HepG2 (cell line): ENCODE measurements around the gene BAHCC1. TPM values are rescaled to one million over a fixed set of nuclear protein-coding genes. Genes with fewer than 3 reads are reported as not detected.

ENCODE experiments used
- ATAC-seq: fragments of 200-7000 bp; cut with Tn5 transposase; 3 replicates; pipeline ENCODE4 v1.9.1; 2020; ENCODE audit warnings: mild to moderate bottlenecking, moderate library complexity
- BruUV-seq: library from RNA; stranded (reverse); fragments of 400-500 nt; replicated peaks from 2 replicates; lab custom pipeline; 2021; lab: Mats Ljungman, UMichigan
- CTCF ChIA-PET: fragments of 300-600 bp; formaldehyde crosslinking; extraction: SDS; loops from one replicate; lab custom pipeline; 2021; ENCODE audit warnings: low total read pairs, inconsistent platforms, low intra/inter-chr PET ratio; lab: Yijun Ruan, JAX
- POLR2A ChIA-PET: fragments of 350-600 bp; sonication (Branson Sonifier 250); formaldehyde crosslinking; loops from one replicate; lab custom pipeline; 2020; ENCODE audit warnings: antibody characterized with exemption, inconsistent platforms; lab: Yijun Ruan, JAX
- DNase-seq: peaks from one replicate; pipeline ENCODE4 v3.0.0-alpha.2; 2015; ENCODE audit warnings: low spot score
- FAIRE-seq: peaks from 3 replicates; lab custom pipeline; 2011; peaks lifted over from hg19 to GRCh38; lab: Jason Lieb, UNC
- H2AFZ ChIP-seq: one replicate; pipeline ENCODE4 v1.6.1; 2011; ENCODE audit warnings: low read length, inconsistent platforms
- H3K27ac ChIP-seq: fragments of 300-600 bp; 3 replicates; pipeline ENCODE4 v1.8.0; 2011; ENCODE audit warnings: mixed run types, mild to moderate bottlenecking, mixed read lengths, low read length, inconsistent platforms; ENCODE audit not compliant: insufficient read depth; ENCODE audit errors: extremely low read length
- H3K27me3 ChIP-seq, 2 experiments: fragments of 200-600 bp in 1 of 2; 2 replicates in 1 of 2; 3 replicates in 1 of 2; pipeline versions ENCODE4 v1.6.0 to v1.8.0; 2011; ENCODE audit warnings: low read length in 2 of 2, mild to moderate bottlenecking in 2 of 2, moderate library complexity in 2 of 2, inconsistent platforms in 1 of 2; ENCODE audit not compliant: insufficient read depth in 2 of 2, control insufficient read depth in 1 of 2
- H3K36me3 ChIP-seq, 2 experiments: fragments of 200-600 bp in 1 of 2; replicated peaks in 1 of 2; 2 replicates in 1 of 2; 3 replicates in 1 of 2; pipeline versions ENCODE4 v1.5.1 to v1.8.0; 2011; ENCODE audit warnings: low read length in 2 of 2, inconsistent platforms in 1 of 2; ENCODE audit not compliant: insufficient read depth in 2 of 2, control insufficient read depth in 1 of 2
- H3K4me1 ChIP-seq: 2 replicates; pipeline ENCODE4 v1.5.1; 2012; ENCODE audit warnings: low read length, inconsistent platforms; ENCODE audit not compliant: insufficient read depth
- H3K4me2 ChIP-seq: 2 replicates; pipeline ENCODE4 v1.6.0; 2011; ENCODE audit warnings: low read depth, low read length, inconsistent platforms
- H3K4me3 ChIP-seq, 3 experiments: fragments of 200-600 bp in 1 of 3; sonication (generic), shearing (Covaris generic) in 1 of 3; replicated peaks in 1 of 3; 2 replicates each; pipeline ENCODE4 v1.5.1; 2011 to 2016; ENCODE audit warnings: low read length in 3 of 3, inconsistent platforms in 2 of 3, low read depth in 2 of 3, mild to moderate bottlenecking in 2 of 3, control low read depth in 1 of 3, mixed read lengths in 1 of 3; ENCODE audit not compliant: insufficient read depth in 1 of 3
- H3K79me2 ChIP-seq: one replicate; pipeline ENCODE4 v1.6.1; 2011; ENCODE audit warnings: low read length, inconsistent platforms; ENCODE audit not compliant: insufficient read depth
- H3K9ac ChIP-seq: 2 replicates; pipeline ENCODE4 v1.6.0; 2011; ENCODE audit warnings: mild to moderate bottlenecking, low read depth, low read length, inconsistent platforms; ENCODE audit not compliant: insufficient read depth
- H3K9me3 ChIP-seq: 2 replicates; pipeline ENCODE4 v1.5.1; 2012; ENCODE audit warnings: mild to moderate bottlenecking, low read length
- H4K20me1 ChIP-seq: 2 replicates; pipeline ENCODE4 v1.6.0; 2011; ENCODE audit warnings: inconsistent platforms, mild to moderate bottlenecking, low read length, moderate library complexity; ENCODE audit not compliant: insufficient read depth
- ATF5 ChIP-seq: sonication (generic); formaldehyde crosslinking; IDR thresholded peaks from 2 replicates; pipeline ENCODE4 v1.4.0; 2020; ENCODE audit warnings: mild to moderate bottlenecking, low read depth, missing genetic modification reagents
- CBX2 ChIP-seq, 2 experiments: fragments of 200-600 bp in 1 of 2; sonication (generic); formaldehyde crosslinking in 1 of 2; IDR thresholded peaks; 2 replicates each; pipeline versions ENCODE4 v1.7.0 to v1.8.1; 2018 to 2022; ENCODE audit warnings: low read depth in 2 of 2, low read length in 1 of 2, mild to moderate bottlenecking in 1 of 2, missing genetic modification reagents in 1 of 2
- CHCHD3 ChIP-seq: sonication (generic); formaldehyde crosslinking; IDR thresholded peaks from 2 replicates; pipeline ENCODE4 v1.8.0; 2022; ENCODE audit warnings: mild to moderate bottlenecking, missing genetic modification reagents, moderate library complexity
- ETS1 ChIP-seq: sonication (generic); formaldehyde crosslinking; IDR thresholded peaks from 2 replicates; pipeline ENCODE4 v1.4.0; 2020; ENCODE audit warnings: missing genetic modification reagents
- FOXK1 ChIP-seq: sonication (generic); formaldehyde crosslinking; IDR thresholded peaks from 2 replicates; pipeline ENCODE4 v1.4.0; 2020; ENCODE audit warnings: low read depth, missing genetic modification reagents, borderline replicate concordance
- JARID2 ChIP-seq: sonication (generic); formaldehyde crosslinking; IDR thresholded peaks from 2 replicates; pipeline ENCODE4 v1.8.1; 2023; ENCODE audit warnings: missing genetic modification reagents, inconsistent platforms; ENCODE audit not compliant: insufficient replicate concordance
- MIER3 ChIP-seq: IDR thresholded peaks from 2 replicates; pipeline ENCODE4 v1.6.1; 2016; ENCODE audit warnings: missing compliant biosample characterization, borderline replicate concordance
- PITX1 ChIP-seq: sonication (generic); formaldehyde crosslinking; IDR thresholded peaks from 2 replicates; pipeline ENCODE4 v1.5.1; 2020; ENCODE audit warnings: mild to moderate bottlenecking, missing genetic modification reagents
- SMAD9 ChIP-seq: sonication (generic); formaldehyde crosslinking; IDR thresholded peaks from 2 replicates; pipeline ENCODE4 v1.5.1; 2020; ENCODE audit warnings: mild to moderate bottlenecking, missing genetic modification reagents
- SMYD3 ChIP-seq: sonication (generic); formaldehyde crosslinking; IDR thresholded peaks from 2 replicates; pipeline ENCODE4 v1.8.1; 2023; ENCODE audit warnings: mild to moderate bottlenecking, missing genetic modification reagents
- SP5 ChIP-seq: IDR thresholded peaks from 2 replicates; pipeline ENCODE4 v1.6.1; 2016; ENCODE audit warnings: low read depth, borderline replicate concordance
- TRAFD1 ChIP-seq: sonication (generic); formaldehyde crosslinking; IDR thresholded peaks from 2 replicates; pipeline ENCODE4 v1.5.1; 2020; ENCODE audit warnings: missing genetic modification reagents, mild to moderate bottlenecking, borderline replicate concordance
- ZFAT ChIP-seq: sonication (generic); formaldehyde crosslinking; conservative IDR thresholded peaks from 2 replicates; pipeline ENCODE4 v1.8.1; 2023; ENCODE audit warnings: missing genetic modification reagents, inconsistent platforms
- ZFP41 ChIP-seq: sonication (generic); formaldehyde crosslinking; IDR thresholded peaks from 2 replicates; pipeline ENCODE4 v1.4.0; 2020; ENCODE audit warnings: mild to moderate bottlenecking, missing genetic modification reagents, borderline replicate concordance
- ZFX ChIP-seq: sonication (generic); formaldehyde crosslinking; IDR thresholded peaks from 2 replicates; pipeline ENCODE4 v1.4.0; 2020; ENCODE audit warnings: mild to moderate bottlenecking, low read depth, missing genetic modification reagents, moderate library complexity
- ZNF510 ChIP-seq: sonication (generic); formaldehyde crosslinking; IDR thresholded peaks from 2 replicates; pipeline ENCODE4 v1.4.0; 2020; ENCODE audit warnings: low read depth, mild to moderate bottlenecking, missing genetic modification reagents
- ZNF790 ChIP-seq: sonication (generic); formaldehyde crosslinking; IDR thresholded peaks from 2 replicates; pipeline ENCODE4 v1.8.0; 2022; ENCODE audit warnings: missing genetic modification reagents, mild to moderate bottlenecking, borderline replicate concordance
- ZSCAN12 ChIP-seq: sonication (generic); formaldehyde crosslinking; IDR thresholded peaks from 2 replicates; pipeline ENCODE4 v1.9.0; 2021; ENCODE audit warnings: mild to moderate bottlenecking, missing genetic modification reagents
- WGBS: methylation state at CpG from one replicate; pipeline ENCODE4 v1.1.6; 2017; ENCODE audit warnings: low lambda C conversion rate; 5-methylcytosine and 5-hydroxymethylcytosine counted together
- in situ Hi-C: cut with HindIII; loops from 2 replicates; pipeline ENCODE4 v1.10.0; 2017; ENCODE audit warnings: low pct_unique_long_range_greater_than_20kb; ENCODE audit not compliant: extremely low pct_ligation_motif_present
- intact Hi-C: fragments of 100-400 bp; cut with micrococcal nuclease; formaldehyde crosslinking; loops from one replicate; pipeline ENCODE4 v1.10.0; 2022; ENCODE audit not compliant: unreplicated experiment
- polyA plus RNA-seq, 8 experiments: library from polyadenylated mRNA; depleted of rRNA in 3 of 8; stranded (reverse) in 7 of 8; unstranded in 1 of 8; fragments of >200 nt; fragmentation: Illumina TruSeq in 4 of 8; extraction: Trizol in 4 of 8; gene quantifications; 2 replicates each; pipeline versions ENCODE4 v1.2.1 to v1.2.3, GENCODE V29; 2011 to 2016; ENCODE audit warnings: low read depth in 4 of 8, missing spikeins in 1 of 8, mixed read lengths in 1 of 8; ENCODE audit not compliant: insufficient read depth in 1 of 8
- total RNA-seq, 5 experiments: library from RNA; depleted of rRNA; stranded (reverse); fragments of >200 nt; fragmentation: Illumina TruSeq; extraction: Trizol; gene quantifications; 2 replicates each; pipeline ENCODE4 v1.2.3, GENCODE V29; 2016; ENCODE audit warnings: low read depth in 1 of 5

BAHCC1 gene
- total and polyA plus RNA-seq, 2 of the 13 experiments (the other 11 are each of a cell fraction or from before 2014, with no cell fraction given) = 1.4 to 1.7 TPM

GRCh38 chr17:81394377-81394920 lies 808 bp upstream of the BAHCC1 start (continued):
- TF ChIP-seq ETS1 (peak; percentile 22; the same call in 1 of the 2 replicates), MIER3 (CRISPR knock-in tag) (no peak), ZFX (CRISPR knock-in tag) (no peak), SMYD3 (CRISPR knock-in tag) (no peak), ZNF510 (CRISPR knock-in tag) (no peak), ATF5 (no peak), SP5 (CRISPR knock-in tag) (no peak)

GRCh38 chr17:81395600-81396277 lies 482 bp downstream of the BAHCC1 start:
- H3K79me2 ChIP-seq = peaks cover 26% of the 10 kb centered on the region
- peak overlapping the region; percentile 92 for H3K27ac ChIP-seq
- POLR2A ChIA-PET = interaction anchor here (0.7 to 2.3 kb wide), 25 partner anchors 9 to 173 kb away, joined by 3 to 19 read pairs (median 5); partner anchors contain the start of genes ACTG1, CEP131, FAAP100 and SLC38A10
- peak overlapping the region; percentile 90 for H3K4me2 ChIP-seq
- no peak for ATAC-seq
- intact Hi-C loops (loop anchor here (10.0 kb wide), 1 partner anchor 119 kb away; the partner anchor contains the start of gene ACTG1), in situ Hi-C loops (loop anchor here (5.0 kb wide), 1 partner anchor 88 kb away; no protein-coding TSS in a partner anchor)
- peaks cover 83% of the 10 kb centered on the region for H3K4me1 ChIP-seq
- peak overlapping the region; percentile 84 for H3K9ac ChIP-seq
- H4K20me1 ChIP-seq = peaks cover 15% of the 10 kb centered on the region
- H3K36me3 ChIP-seq = no peaks in the 10 kb centered on the region
- H3K4me3 ChIP-seq = peak overlapping the region; percentile 78 to 87 (median 79)
- peaks cover 1 to 59% of the 10 kb centered on the region in 2 experiments; a peak in 4 of 5 replicates for H3K27me3 ChIP-seq
- CTCF ChIA-PET = no interaction called here
- DNase-seq = no peak
- no peak for FAIRE-seq
- no peaks in the 10 kb centered on the region for H3K9me3 ChIP-seq
- H2AFZ ChIP-seq = no peak overlapping the region
- WGBS = 3% methylated on average over 23 of the region's 43 CpGs
- BruUV-seq = TSS peak; percentile 96
- TF ChIP-seq JARID2 (CRISPR knock-in tag) (no peak), SMAD9 (CRISPR knock-in tag) (no peak), ZFAT (no peak), ZNF790 (CRISPR knock-in tag) (peak; percentile 32; the same call in 1 of the 2 replicates), TRAFD1 (CRISPR knock-in tag) (no peak), ZSCAN12 (CRISPR knock-in tag) (no peak), CHCHD3 (CRISPR knock-in tag) (no peak), PITX1 (CRISPR knock-in tag) (no peak), CBX2 (IDR thresholded peaks at IDR 0.05; ENCODE audit: low read depth, low read length) (peak; percentile 93), CBX2 (CRISPR knock-in tag; IDR thresholded peaks at IDR 0.05; ENCODE audit: low read depth) (0 out of 2 replicates have a peak, but pooled peaks have one; percentile 14), ZFP41 (CRISPR knock-in tag) (no peak), FOXK1 (CRISPR knock-in tag) (no peak)
